K562 (cell line): ENCODE data around the gene RDH14.

Experiments
- CTCF ChIP-seq, 3 experiments: IDR thresholded peaks in 2 of 3; conservative IDR thresholded peaks in 1 of 3; 2 replicates each; pipeline ENCODE4 v1.5.1; 2011 to 2012; ENCODE audit warnings: low read length in 3 of 3, mild to moderate bottlenecking in 3 of 3, control low read depth in 2 of 3, improper control_type of control experiment in 1 of 3, inconsistent platforms in 1 of 3, low read depth in 1 of 3, mixed read lengths in 1 of 3, moderate library complexity in 1 of 3; ENCODE audit not compliant: insufficient read depth in 2 of 3
- E2F6 ChIP-seq, 2 experiments: IDR thresholded peaks; 2 replicates each; pipeline ENCODE4 v1.6.1; 2011; ENCODE audit warnings: borderline replicate concordance in 1 of 2, control low read depth in 1 of 2, low read depth in 1 of 2, low read length in 1 of 2, mild to moderate bottlenecking in 1 of 2, mixed read lengths in 1 of 2, moderate library complexity in 1 of 2; ENCODE audit not compliant: insufficient read depth in 1 of 2, insufficient read length in 1 of 2, poor library complexity in 1 of 2, severe bottlenecking in 1 of 2; ENCODE audit errors: extremely low read depth in 1 of 2
- EZH2 ChIP-seq: IDR thresholded peaks from 2 replicates; pipeline ENCODE4 v1.6.1; 2012; ENCODE audit warnings: low read depth, mild to moderate bottlenecking, inconsistent platforms, low read length, borderline replicate concordance
- MAFK ChIP-seq: IDR thresholded peaks from 2 replicates; pipeline ENCODE4 v1.6.1; 2011; ENCODE audit warnings: low read length, improper control_type of control experiment
- POLR2A ChIP-seq: fragments of 450-650 bp; conservative IDR thresholded peaks from 2 replicates; pipeline ENCODE4 v1.6.1; 2016
- ZEB2 ChIP-seq: fragments of 450-650 bp; IDR thresholded peaks from 2 replicates; pipeline ENCODE4 v1.6.1; 2016

- no peak for TF ChIP-seq CTCF (IDR thresholded peaks at IDR 0.05 in 2 of 3, conservative IDR thresholded peaks at IDR 0.05 in 1 of 3; ENCODE audit: insufficient read depth in 2 of 3, low read depth in 1 of 3, low read length in 3 of 3)
- no peak for TF ChIP-seq ZEB2
- TF ChIP-seq E2F6 (IDR thresholded peaks at IDR 0.05; ENCODE audit: borderline replicate concordance in 1 of 2, extremely low read depth in 1 of 2, insufficient read depth in 1 of 2, insufficient read length in 1 of 2, low read depth in 1 of 2, low read length in 1 of 2, poor library complexity in 1 of 2, severe bottlenecking in 1 of 2), result no peak
- TF ChIP-seq EZH2, result no peak
- TF ChIP-seq POLR2A, result no peak
- no peak for TF ChIP-seq MAFK
Observed at GRCh38 chr2:18505703-18506341, 54.6 kb downstream of the RDH14 start.
